Measurements from ENCODE around the gene ITGB6.
"Not testable (repeated sequence)": the region's sequence is repeated elsewhere in the genome, so short reads cannot be mapped to it uniquely, and the experiment has no call there.

Gene ITGB6

GRCh38 chr2:160194946-160195345 is 5.1 kb downstream of the ITGB6 start:
- Histone ChIP-seq H3K4me3 (ENCODE audit: low read length) (no peak overlapping the region), H3K36me3 (ENCODE audit: insufficient read depth, low read length) (no peaks in the 10 kb centered on the region), H3K27me3 (ENCODE audit: insufficient read depth, low read length) (no peaks in the 10 kb centered on the region), H2AFZ (ENCODE audit: low read depth, low read length) (no peak overlapping the region), H3K4me1 (ENCODE audit: insufficient read depth, low read length) (no peaks in the 10 kb centered on the region), H3K9me3 (ENCODE audit: low read length) (no peaks in the 10 kb centered on the region)

DNA sequence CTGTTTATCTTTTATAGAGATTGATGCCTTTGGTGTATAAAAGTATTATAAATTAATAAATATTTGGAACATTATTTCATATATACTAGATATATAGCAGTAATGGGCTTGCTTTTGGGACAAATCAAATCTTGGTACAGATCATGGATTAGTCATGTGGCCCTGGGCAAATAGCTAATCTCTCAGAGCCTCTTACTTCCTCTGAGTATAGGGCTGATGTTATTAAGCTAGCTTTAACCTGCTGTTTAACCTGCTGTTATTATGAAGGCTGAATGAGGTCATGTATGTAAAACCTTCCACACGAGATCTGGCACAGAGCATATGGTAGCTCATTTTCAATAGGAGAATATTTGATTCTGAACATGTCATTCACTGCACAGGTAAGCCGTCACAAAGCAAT is 5.7 kb downstream of the ITGB6 start:
- H3K4me1 ChIP-seq (ENCODE audit: insufficient read depth, low read length), result no peaks in the 10 kb centered on the region
- no peak overlapping the region for H3K4me3 ChIP-seq (ENCODE audit: low read length)
- no peaks in the 10 kb centered on the region for H3K27me3 ChIP-seq (ENCODE audit: insufficient read depth, low read length)
- H3K9me3 ChIP-seq (ENCODE audit: low read length), result no peaks in the 10 kb centered on the region
- no peaks in the 10 kb centered on the region for H3K36me3 ChIP-seq (ENCODE audit: insufficient read depth, low read length)
- no peak overlapping the region for H2AFZ ChIP-seq (ENCODE audit: low read depth, low read length)

DNA sequence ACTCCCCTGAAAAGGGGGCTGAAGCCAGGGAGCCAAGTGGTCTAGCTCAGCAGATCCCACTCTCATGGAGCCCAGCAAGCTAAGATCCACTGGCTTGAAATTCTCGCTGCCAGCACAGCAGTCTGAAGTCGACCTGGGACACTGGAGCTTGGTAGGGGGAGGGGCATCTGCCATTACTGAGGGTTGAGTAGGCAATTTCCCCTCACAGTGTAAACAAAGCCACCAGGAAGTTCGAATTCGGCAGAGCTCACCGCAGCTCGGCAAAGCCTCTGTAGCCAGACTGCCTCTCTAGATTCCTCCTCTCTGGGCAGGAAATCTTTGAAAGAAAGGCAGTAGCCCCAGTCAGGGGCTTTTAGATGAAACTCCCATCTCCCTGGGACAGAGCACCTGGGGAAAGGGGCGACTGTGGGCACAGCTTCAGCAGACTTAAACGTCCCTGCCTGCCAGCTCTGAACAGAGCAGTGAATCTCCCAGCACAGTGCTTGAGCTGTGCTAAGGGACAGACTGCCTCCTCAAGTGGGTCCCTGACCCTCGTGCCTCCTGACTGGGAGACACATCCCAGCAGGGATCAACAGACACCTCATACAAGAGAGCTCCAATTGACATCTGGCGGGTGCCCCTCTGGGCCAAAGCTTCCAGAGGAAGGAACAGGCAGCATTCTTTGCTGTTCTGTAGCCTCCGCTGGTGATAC is 18.8 kb downstream of the ITGB6 start:
- not testable (repeated sequence) for H3K36me3 ChIP-seq (ENCODE audit: insufficient read depth, low read length); H3K9me3 ChIP-seq (ENCODE audit: low read length); H3K4me1 ChIP-seq (ENCODE audit: insufficient read depth, low read length); H3K27me3 ChIP-seq (ENCODE audit: insufficient read depth, low read length); H2AFZ ChIP-seq (ENCODE audit: low read depth, low read length)
- peak overlapping the region; percentile 11 for H3K4me3 ChIP-seq (ENCODE audit: low read length)

DNA sequence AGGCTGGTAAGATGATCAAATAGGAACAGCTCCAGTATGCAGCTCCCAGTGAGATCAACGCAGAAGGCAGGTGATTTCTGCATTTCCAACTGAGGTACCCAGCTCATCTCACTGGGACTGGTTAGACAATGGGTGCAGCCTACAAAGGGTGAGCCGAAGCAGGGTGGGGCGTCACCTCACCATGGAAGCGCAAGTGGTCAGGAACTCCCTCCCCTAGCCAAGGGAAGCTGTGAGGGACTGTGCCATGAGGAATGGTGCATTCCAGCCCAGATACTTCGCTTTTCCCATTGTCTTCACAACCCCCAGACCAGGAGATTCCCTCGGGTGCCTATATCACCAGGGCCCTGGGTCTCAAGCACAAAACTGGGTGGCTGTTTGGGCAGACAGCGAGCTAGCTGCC is 19.4 kb downstream of the ITGB6 start:
- H3K27me3 ChIP-seq (ENCODE audit: insufficient read depth, low read length); H3K4me1 ChIP-seq (ENCODE audit: insufficient read depth, low read length); H2AFZ ChIP-seq (ENCODE audit: low read depth, low read length); H3K9me3 ChIP-seq (ENCODE audit: low read length); H3K36me3 ChIP-seq (ENCODE audit: insufficient read depth, low read length); H3K4me3 ChIP-seq (ENCODE audit: low read length): not testable (repeated sequence)

DNA sequence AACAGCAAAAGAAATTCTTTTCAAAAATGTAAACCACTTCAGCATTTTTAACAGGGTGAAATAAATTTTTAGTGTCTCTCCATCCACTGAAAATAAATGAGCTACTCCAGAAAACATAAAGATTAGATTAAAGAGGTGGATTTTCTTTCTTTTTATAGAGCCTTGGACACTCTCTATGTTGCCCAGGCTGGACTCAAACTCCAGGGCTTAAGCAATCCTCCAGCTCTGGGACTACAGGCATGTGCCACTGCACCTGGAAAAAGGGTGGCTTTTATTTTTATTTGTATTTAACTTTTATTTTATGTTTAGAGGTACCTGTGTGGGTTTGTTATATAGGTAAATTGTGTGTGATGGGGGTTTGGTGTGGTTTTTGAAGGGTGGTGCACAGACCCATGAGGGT is 19.9 kb downstream of the ITGB6 start:
- Histone ChIP-seq H3K27me3 (ENCODE audit: insufficient read depth, low read length) (no peaks in the 10 kb centered on the region), H3K9me3 (ENCODE audit: low read length) (no peaks in the 10 kb centered on the region), H3K36me3 (ENCODE audit: insufficient read depth, low read length) (no peaks in the 10 kb centered on the region), H3K4me1 (ENCODE audit: insufficient read depth, low read length) (no peaks in the 10 kb centered on the region), H2AFZ (ENCODE audit: low read depth, low read length) (no peak overlapping the region), H3K4me3 (ENCODE audit: low read length) (no peak overlapping the region)

DNA sequence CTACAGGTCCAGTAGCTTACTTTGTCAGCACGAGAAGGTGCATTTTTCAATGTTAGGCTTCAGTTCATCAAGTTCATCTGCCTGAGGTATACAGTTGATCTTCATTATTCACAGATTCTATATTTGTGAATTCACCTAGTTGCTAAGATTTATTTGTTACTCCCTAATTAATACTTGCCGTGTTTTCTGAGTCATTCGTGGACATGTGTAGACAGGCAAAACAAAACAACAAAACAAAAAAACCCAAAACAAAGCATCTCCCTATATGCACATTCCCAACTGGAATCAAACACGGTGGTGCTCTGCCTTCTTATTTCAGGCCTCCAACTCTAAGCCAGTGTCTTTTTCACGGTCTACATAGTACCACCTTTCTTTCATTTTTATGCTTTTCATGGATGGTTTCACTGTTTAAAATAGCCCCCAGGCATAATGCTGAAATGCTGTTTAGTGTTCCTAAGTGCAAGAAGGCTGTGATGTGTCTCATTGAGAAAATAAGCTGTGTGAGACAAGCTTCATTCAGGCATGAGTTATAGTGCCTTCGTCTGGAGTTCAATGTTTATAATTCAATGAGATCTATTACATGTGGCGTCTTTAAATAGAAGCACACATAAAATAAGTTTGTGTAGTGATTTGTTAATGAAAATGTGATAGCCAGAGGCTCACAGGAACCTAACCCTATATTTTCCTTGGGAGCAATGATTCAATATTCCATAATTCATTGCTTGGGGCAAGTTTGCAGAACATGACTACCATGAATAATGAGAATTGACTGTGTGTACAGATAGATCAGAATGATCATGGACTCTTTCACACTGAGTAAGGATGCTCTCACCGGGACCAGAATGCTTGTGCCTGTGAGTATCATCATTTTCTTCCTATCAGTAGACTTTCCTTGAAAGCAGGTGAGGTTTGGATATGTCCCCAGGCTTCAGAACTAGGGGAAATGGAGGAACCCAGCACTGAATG is 24.6 kb downstream of the ITGB6 start:
- H3K4me3 ChIP-seq (ENCODE audit: low read length), result no peak overlapping the region
- H3K9me3 ChIP-seq (ENCODE audit: low read length), result no peaks in the 10 kb centered on the region
- no peaks in the 10 kb centered on the region for H3K36me3 ChIP-seq (ENCODE audit: insufficient read depth, low read length)
- H3K4me1 ChIP-seq (ENCODE audit: insufficient read depth, low read length), result no peaks in the 10 kb centered on the region
- no peaks in the 10 kb centered on the region for H3K27me3 ChIP-seq (ENCODE audit: insufficient read depth, low read length)
- H2AFZ ChIP-seq (ENCODE audit: low read depth, low read length), result no peak overlapping the region

DNA sequence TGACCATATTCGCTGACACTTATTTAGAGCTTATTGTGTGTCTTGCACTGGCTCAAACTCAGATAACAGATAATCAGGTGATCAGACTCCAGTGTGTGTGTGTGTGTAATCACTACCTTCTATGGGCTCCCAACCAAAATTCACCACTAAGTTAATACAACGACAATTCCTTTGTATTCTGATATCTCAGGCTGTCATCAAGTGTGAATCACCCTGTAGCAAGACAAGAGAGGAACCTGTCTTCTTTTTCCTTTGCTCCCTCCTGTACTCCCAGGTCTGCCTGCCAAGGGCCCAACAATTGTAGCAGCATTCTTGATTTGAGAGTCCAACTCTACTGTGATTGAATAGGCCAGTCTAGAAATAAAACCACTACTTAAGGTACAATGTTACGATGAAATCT is 25.8 kb downstream of the ITGB6 start:
- Histone ChIP-seq H3K27me3 (ENCODE audit: insufficient read depth, low read length) (no peaks in the 10 kb centered on the region), H3K9me3 (ENCODE audit: low read length) (no peaks in the 10 kb centered on the region), H2AFZ (ENCODE audit: low read depth, low read length) (no peak overlapping the region), H3K4me3 (ENCODE audit: low read length) (no peak overlapping the region), H3K36me3 (ENCODE audit: insufficient read depth, low read length) (no peaks in the 10 kb centered on the region), H3K4me1 (ENCODE audit: insufficient read depth, low read length) (no peaks in the 10 kb centered on the region)

- Histone ChIP-seq H2AFZ (ENCODE audit: low read depth, low read length) (no peak overlapping the region), H3K27me3 (ENCODE audit: insufficient read depth, low read length) (no peaks in the 10 kb centered on the region), H3K36me3 (ENCODE audit: insufficient read depth, low read length) (no peaks in the 10 kb centered on the region), H3K9me3 (ENCODE audit: low read length) (no peaks in the 10 kb centered on the region), H3K4me1 (ENCODE audit: insufficient read depth, low read length) (no peaks in the 10 kb centered on the region), H3K4me3 (ENCODE audit: low read length) (no peak overlapping the region)
Measured at GRCh38 chr2:160169988-160170387, 30.1 kb downstream of the ITGB6 start.

- Histone ChIP-seq H3K4me1 (ENCODE audit: insufficient read depth, low read length) (no peaks in the 10 kb centered on the region), H3K27me3 (ENCODE audit: insufficient read depth, low read length) (no peaks in the 10 kb centered on the region), H2AFZ (ENCODE audit: low read depth, low read length) (no peak overlapping the region), H3K4me3 (ENCODE audit: low read length) (no peak overlapping the region), H3K9me3 (ENCODE audit: low read length) (no peaks in the 10 kb centered on the region), H3K36me3 (ENCODE audit: insufficient read depth, low read length) (no peaks in the 10 kb centered on the region)
Measured at GRCh38 chr2:160169471-160169870, 30.6 kb downstream of the ITGB6 start.

GRCh38 chr2:160168878-160169277 is 31.2 kb downstream of the ITGB6 start:
- no peaks in the 10 kb centered on the region for H3K36me3 ChIP-seq (ENCODE audit: insufficient read depth, low read length)
- no peak overlapping the region for H3K4me3 ChIP-seq (ENCODE audit: low read length)
- no peaks in the 10 kb centered on the region for H3K9me3 ChIP-seq (ENCODE audit: low read length)
- H3K4me1 ChIP-seq (ENCODE audit: insufficient read depth, low read length), result no peaks in the 10 kb centered on the region
- no peaks in the 10 kb centered on the region for H3K27me3 ChIP-seq (ENCODE audit: insufficient read depth, low read length)
- H2AFZ ChIP-seq (ENCODE audit: low read depth, low read length), result no peak overlapping the region

DNA sequence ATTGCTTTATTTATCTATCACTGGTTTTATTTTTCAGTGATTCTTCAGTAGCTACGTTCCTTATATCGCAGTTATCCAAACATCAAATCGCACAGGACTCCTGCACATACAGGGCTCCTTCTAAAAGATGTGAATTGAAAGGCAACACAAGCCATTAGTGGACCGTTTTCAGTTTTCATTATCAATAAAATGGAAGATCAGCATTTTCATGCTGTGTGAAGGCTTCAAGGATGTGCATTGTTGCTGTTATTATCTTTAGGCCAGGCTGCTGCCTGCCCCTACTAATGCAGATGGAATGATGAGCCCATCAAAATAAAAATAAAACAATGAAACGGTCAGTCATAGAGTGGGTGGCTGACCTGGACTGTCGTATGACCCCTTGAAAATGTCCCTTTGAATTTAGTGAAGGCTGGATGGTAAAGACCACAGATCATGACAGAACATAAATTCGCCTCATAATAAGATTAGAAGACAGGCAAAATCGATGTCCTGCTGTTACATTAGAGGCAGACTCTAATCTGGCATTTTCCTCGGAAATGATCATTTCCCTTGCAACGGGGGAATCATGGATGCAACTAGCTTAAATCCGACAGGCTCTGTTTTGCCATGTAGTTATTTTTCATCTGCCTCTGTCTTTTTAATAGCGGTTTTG is 32.9 kb downstream of the ITGB6 start:
- Histone ChIP-seq H3K4me3 (ENCODE audit: low read length) (no peak overlapping the region), H3K9me3 (ENCODE audit: low read length) (no peaks in the 10 kb centered on the region), H3K27me3 (ENCODE audit: insufficient read depth, low read length) (no peaks in the 10 kb centered on the region), H2AFZ (ENCODE audit: low read depth, low read length) (no peak overlapping the region), H3K36me3 (ENCODE audit: insufficient read depth, low read length) (no peaks in the 10 kb centered on the region), H3K4me1 (ENCODE audit: insufficient read depth, low read length) (no peaks in the 10 kb centered on the region)

- Histone ChIP-seq H3K9me3 (ENCODE audit: low read length) (no peaks in the 10 kb centered on the region), H3K4me1 (ENCODE audit: insufficient read depth, low read length) (no peaks in the 10 kb centered on the region), H3K27me3 (ENCODE audit: insufficient read depth, low read length) (no peaks in the 10 kb centered on the region), H2AFZ (ENCODE audit: low read depth, low read length) (no peak overlapping the region), H3K36me3 (ENCODE audit: insufficient read depth, low read length) (no peaks in the 10 kb centered on the region), H3K4me3 (ENCODE audit: low read length) (no peak overlapping the region)
Measured at GRCh38 chr2:160165996-160166395, 34.1 kb downstream of the ITGB6 start.

GRCh38 chr2:160165081-160165480 is 35.0 kb downstream of the ITGB6 start:
- Histone ChIP-seq H3K9me3 (ENCODE audit: low read length) (no peaks in the 10 kb centered on the region), H3K27me3 (ENCODE audit: insufficient read depth, low read length) (no peaks in the 10 kb centered on the region), H3K4me1 (ENCODE audit: insufficient read depth, low read length) (no peaks in the 10 kb centered on the region), H2AFZ (ENCODE audit: low read depth, low read length) (no peak overlapping the region), H3K4me3 (ENCODE audit: low read length) (no peak overlapping the region), H3K36me3 (ENCODE audit: insufficient read depth, low read length) (no peaks in the 10 kb centered on the region)

Data from neuron (in vitro differentiated cells).